ENCODE results near the gene CDKN1C.

The CDKN1C gene

GRCh38 chr11:2844996-2845395, 40.6 kb downstream of the CDKN1C start:
- no peak for TF ChIP-seq NFIC (IDR thresholded peaks at IDR 0.05)

- TF ChIP-seq CEBPB (IDR thresholded peaks at IDR 0.05) (no peak), EP300 (IDR thresholded peaks at IDR 0.05; ENCODE audit: borderline replicate concordance) (no peak), YY1 (IDR thresholded peaks at IDR 0.05; ENCODE audit: low read depth) (no peak), ZBTB7A (IDR thresholded peaks at IDR 0.05; ENCODE audit: low read depth) (no peak), EGR1 (IDR thresholded peaks at IDR 0.05) (no peak), TAF1 (IDR thresholded peaks at IDR 0.05; ENCODE audit: low read depth) (no peak), TEAD4 (IDR thresholded peaks at IDR 0.05) (no peak), RAD21 (IDR thresholded peaks at IDR 0.05; ENCODE audit: low read depth) (no peak), NFIC (IDR thresholded peaks at IDR 0.05) (no peak), TCF12 (IDR thresholded peaks at IDR 0.05; ENCODE audit: low read depth) (no peak), CREB1 (IDR thresholded peaks at IDR 0.05; ENCODE audit: low read depth) (no peak), MAX (IDR thresholded peaks at IDR 0.05) (no peak), FOXM1 (IDR thresholded peaks at IDR 0.05; ENCODE audit: borderline replicate concordance, low read depth) (no peak)
- TF ChIP-seq, protein P1, sequence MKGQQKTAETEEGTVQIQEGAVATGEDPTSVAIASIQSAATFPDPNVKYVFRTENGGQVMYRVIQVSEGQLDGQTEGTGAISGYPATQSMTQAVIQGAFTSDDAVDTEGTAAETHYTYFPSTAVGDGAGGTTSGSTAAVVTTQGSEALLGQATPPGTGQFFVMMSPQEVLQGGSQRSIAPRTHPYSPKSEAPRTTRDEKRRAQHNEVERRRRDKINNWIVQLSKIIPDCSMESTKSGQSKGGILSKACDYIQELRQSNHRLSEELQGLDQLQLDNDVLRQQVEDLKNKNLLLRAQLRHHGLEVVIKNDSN (IDR thresholded peaks at IDR 0.05): no peak
- TF ChIP-seq, protein P2, sequence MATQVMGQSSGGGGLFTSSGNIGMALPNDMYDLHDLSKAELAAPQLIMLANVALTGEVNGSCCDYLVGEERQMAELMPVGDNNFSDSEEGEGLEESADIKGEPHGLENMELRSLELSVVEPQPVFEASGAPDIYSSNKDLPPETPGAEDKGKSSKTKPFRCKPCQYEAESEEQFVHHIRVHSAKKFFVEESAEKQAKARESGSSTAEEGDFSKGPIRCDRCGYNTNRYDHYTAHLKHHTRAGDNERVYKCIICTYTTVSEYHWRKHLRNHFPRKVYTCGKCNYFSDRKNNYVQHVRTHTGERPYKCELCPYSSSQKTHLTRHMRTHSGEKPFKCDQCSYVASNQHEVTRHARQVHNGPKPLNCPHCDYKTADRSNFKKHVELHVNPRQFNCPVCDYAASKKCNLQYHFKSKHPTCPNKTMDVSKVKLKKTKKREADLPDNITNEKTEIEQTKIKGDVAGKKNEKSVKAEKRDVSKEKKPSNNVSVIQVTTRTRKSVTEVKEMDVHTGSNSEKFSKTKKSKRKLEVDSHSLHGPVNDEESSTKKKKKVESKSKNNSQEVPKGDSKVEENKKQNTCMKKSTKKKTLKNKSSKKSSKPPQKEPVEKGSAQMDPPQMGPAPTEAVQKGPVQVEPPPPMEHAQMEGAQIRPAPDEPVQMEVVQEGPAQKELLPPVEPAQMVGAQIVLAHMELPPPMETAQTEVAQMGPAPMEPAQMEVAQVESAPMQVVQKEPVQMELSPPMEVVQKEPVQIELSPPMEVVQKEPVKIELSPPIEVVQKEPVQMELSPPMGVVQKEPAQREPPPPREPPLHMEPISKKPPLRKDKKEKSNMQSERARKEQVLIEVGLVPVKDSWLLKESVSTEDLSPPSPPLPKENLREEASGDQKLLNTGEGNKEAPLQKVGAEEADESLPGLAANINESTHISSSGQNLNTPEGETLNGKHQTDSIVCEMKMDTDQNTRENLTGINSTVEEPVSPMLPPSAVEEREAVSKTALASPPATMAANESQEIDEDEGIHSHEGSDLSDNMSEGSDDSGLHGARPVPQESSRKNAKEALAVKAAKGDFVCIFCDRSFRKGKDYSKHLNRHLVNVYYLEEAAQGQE (IDR thresholded peaks at IDR 0.05; ENCODE audit: low read depth): no peak
Observed at GRCh38 chr11:2844116-2844842, 41.3 kb downstream of the CDKN1C start.

GRCh38 chr11:2843551-2843950, 42.0 kb downstream of the CDKN1C start:
- TF ChIP-seq, protein P2 (IDR thresholded peaks at IDR 0.05; ENCODE audit: low read depth): no peak
- TF ChIP-seq RAD21 (IDR thresholded peaks at IDR 0.05; ENCODE audit: low read depth): no peak
- no peak for TF ChIP-seq TEAD4 (IDR thresholded peaks at IDR 0.05)

DNA sequence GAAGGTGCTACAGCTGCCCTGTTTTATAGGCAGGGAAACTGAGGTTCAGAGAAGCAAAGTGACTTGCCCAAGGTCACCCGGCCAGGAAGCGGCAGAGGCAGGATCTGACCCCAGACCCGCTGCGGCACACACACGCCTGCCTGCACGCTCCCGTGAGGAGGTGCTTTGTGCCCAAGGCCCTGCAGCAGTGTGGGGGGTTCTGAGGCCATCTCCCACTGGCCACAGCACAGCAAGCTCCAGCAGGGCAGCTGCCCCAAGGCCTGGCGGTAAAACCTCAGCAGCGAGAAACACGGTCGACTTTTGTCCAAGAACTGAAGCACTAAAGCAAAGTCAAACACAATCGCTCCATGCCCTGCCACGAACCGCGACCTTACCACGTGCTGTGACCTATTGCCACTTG, 42.7 kb downstream of the CDKN1C start:
- no peak for TF ChIP-seq EGR1 (IDR thresholded peaks at IDR 0.05)
- TF ChIP-seq CREB1 (IDR thresholded peaks at IDR 0.05; ENCODE audit: low read depth): no peak

DNA sequence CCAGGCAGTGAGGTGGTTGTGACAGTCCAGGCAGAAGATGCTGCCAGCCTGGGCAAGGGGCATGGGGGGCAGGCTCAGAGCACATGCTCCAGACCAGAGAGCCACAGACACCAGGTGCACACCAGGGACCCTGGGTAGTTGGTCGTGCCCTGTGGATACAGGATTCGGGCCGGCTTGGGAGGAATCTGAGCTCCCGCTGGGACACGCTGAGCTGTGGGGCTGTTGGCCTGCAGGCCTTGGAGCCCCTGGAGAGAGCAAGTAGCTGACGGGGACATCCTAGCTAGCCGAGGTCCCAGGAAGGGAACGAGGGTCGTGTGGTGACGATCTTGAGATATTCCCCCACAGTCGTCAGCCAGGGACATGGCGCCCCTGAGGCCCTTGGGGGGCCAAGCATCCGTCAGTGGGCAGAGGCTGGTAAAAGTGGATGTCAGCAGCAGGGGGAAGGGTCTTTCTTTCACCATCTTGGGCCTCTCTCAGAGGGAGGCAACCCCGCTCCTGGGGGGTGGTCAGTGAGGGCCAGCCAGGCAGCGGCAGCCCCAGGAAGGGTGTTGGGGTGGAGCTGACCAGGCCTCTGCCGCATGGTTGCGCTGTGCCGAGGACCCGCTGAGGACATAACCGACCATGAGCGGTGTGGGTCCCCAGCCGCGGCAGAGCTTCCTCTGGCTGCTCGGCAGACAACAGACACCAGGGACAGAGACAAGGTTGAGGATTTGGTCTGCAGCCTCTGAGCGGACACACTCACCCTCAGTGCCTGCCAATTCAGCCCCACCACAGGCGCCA, 44.0 kb downstream of the CDKN1C start:
- TF ChIP-seq, protein P2 (IDR thresholded peaks at IDR 0.05; ENCODE audit: low read depth): no peak
- TF ChIP-seq RAD21 (IDR thresholded peaks at IDR 0.05; ENCODE audit: low read depth): no peak
- TF ChIP-seq TAF1 (IDR thresholded peaks at IDR 0.05; ENCODE audit: low read depth): no peak
- TF ChIP-seq TEAD4 (IDR thresholded peaks at IDR 0.05): no peak
- TF ChIP-seq EP300 (IDR thresholded peaks at IDR 0.05; ENCODE audit: borderline replicate concordance): no peak
- no peak for TF ChIP-seq MAX (IDR thresholded peaks at IDR 0.05)
